ENCODE measurements around the gene SBNO2. TPM values are rescaled to one million over a fixed set of nuclear protein-coding genes. Genes with fewer than 3 reads are reported as not detected.

Gene SBNO2
- total and polyA plus RNA-seq, 8 donors = 16.3 to 74.7 (median 42.7) TPM

- intact Hi-C loops (cut with DNase I; ENCODE audit: low total_unique reads) = no loop called here
- Histone ChIP-seq H3K36me3 (peaks cover 46 to 78% (median 72%) of the 10 kb centered on the region in 4 donors), H3K4me3 (peak overlapping the region in 1 of 4 donors; percentile 16), H3K9me3 (no peaks in the 10 kb centered on the region), H3K4me1 (peaks cover 26 to 57% (median 50%) of the 10 kb centered on the region in 4 donors), H3K27me3 (no peaks in the 10 kb centered on the region), H3K27ac (peak overlapping the region in 1 of 5 donors; percentile 66)
- 90 to 100% (median 92%) methylated on average over 4 to 22 of the region's 22 CpGs for WGBS, 5 donors
- TF ChIP-seq POLR2AphosphoS5 (IDR thresholded peaks at IDR 0.05) (no peak), EP300 (IDR thresholded peaks at IDR 0.05) (no peak), POLR2A (IDR thresholded peaks at IDR 0.05) (no peak), CTCF (IDR thresholded peaks at IDR 0.05) (no peak)
- DNase-seq = no peak
These were observed 47.8 kb upstream of the SBNO2 start for GRCh38 chr19:1221904-1222255.

- no peak for TF ChIP-seq POLR2A (IDR thresholded peaks at IDR 0.05)
- no peak for TF ChIP-seq POLR2AphosphoS5 (IDR thresholded peaks at IDR 0.05)
- peak in 5 of 7 experiments; percentile 62 to 89 (median 79) for TF ChIP-seq CTCF (IDR thresholded peaks at IDR 0.05)
- no peak for TF ChIP-seq EP300 (IDR thresholded peaks at IDR 0.05)
- H3K4me1 ChIP-seq = peaks cover 29 to 62% (median 56%) of the 10 kb centered on the region in 4 donors
- 60 to 75% (median 63%) methylated on average over 20 to 38 of the region's 38 CpGs for WGBS, 5 donors
- peak overlapping the region in 1 of 4 donors; percentile 16 for H3K4me3 ChIP-seq
- peaks cover 40 to 72% (median 72%) of the 10 kb centered on the region in 4 donors for H3K36me3 ChIP-seq
- intact Hi-C loops (cut with DNase I; ENCODE audit: low total_unique reads) = no loop called here
- no peaks in the 10 kb centered on the region for H3K27me3 ChIP-seq
- H3K9me3 ChIP-seq = no peaks in the 10 kb centered on the region
- DNase-seq = peak; percentile 82 to 87
- H3K27ac ChIP-seq = peak overlapping the region in 2 of 5 donors; percentile 8 to 66
These were observed 47.2 kb upstream of the SBNO2 start for GRCh38 chr19:1220976-1221903.

- Histone ChIP-seq H3K9me3 (no peaks in the 10 kb centered on the region), H3K27ac (peak overlapping the region in 1 of 5 donors; percentile 66), H3K4me1 (peaks cover 36 to 70% (median 63%) of the 10 kb centered on the region in 4 donors), H3K36me3 (peaks cover 32 to 66% (median 65%) of the 10 kb centered on the region in 4 donors), H3K4me3 (no peak overlapping the region), H3K27me3 (no peaks in the 10 kb centered on the region)
- 71 to 84% (median 77%) methylated on average over 5 to 33 of the region's 33 CpGs for WGBS, 5 donors
- intact Hi-C loops (cut with DNase I; ENCODE audit: low total_unique reads) = no loop called here
- no peak for DNase-seq
- no peak for TF ChIP-seq CTCF (IDR thresholded peaks at IDR 0.05)
- no peak for TF ChIP-seq POLR2A (IDR thresholded peaks at IDR 0.05)
- no peak for TF ChIP-seq POLR2AphosphoS5 (IDR thresholded peaks at IDR 0.05)
- no peak for TF ChIP-seq EP300 (IDR thresholded peaks at IDR 0.05)
These were observed 46.4 kb upstream of the SBNO2 start for GRCh38 chr19:1220477-1220930.

- TF ChIP-seq CTCF (IDR thresholded peaks at IDR 0.05) (no peak), POLR2A (IDR thresholded peaks at IDR 0.05) (no peak), POLR2AphosphoS5 (IDR thresholded peaks at IDR 0.05) (no peak)
- Histone ChIP-seq H3K27me3 (no peaks in the 10 kb centered on the region), H3K4me3 (no peak overlapping the region), H3K36me3 (peaks cover 31 to 60% (median 59%) of the 10 kb centered on the region in 4 donors), H3K9me3 (no peaks in the 10 kb centered on the region), H3K4me1 (peaks cover 42 to 75% (median 69%) of the 10 kb centered on the region in 4 donors), H3K27ac (peak overlapping the region in 1 of 5 donors; percentile 88)
- intact Hi-C loops (cut with DNase I; ENCODE audit: low total_unique reads) = no loop called here
- WGBS, 5 donors = 85 to 88% (median 86%) methylated on average over 6 to 19 of the region's 19 CpGs
- DNase-seq = no peak
These were observed 45.9 kb upstream of the SBNO2 start for GRCh38 chr19:1219786-1220476.

Data from stomach (tissue), 9 donors.